GM18526 (cell line): ENCODE measurements around the gene FOXO4.

ENCODE experiments used
- POLR2A ChIP-seq: IDR thresholded peaks from 3 replicates; pipeline ENCODE4 v1.6.1; 2011; ENCODE audit not compliant: insufficient read length; ENCODE audit errors: extremely low read depth

Gene FOXO4

DNA sequence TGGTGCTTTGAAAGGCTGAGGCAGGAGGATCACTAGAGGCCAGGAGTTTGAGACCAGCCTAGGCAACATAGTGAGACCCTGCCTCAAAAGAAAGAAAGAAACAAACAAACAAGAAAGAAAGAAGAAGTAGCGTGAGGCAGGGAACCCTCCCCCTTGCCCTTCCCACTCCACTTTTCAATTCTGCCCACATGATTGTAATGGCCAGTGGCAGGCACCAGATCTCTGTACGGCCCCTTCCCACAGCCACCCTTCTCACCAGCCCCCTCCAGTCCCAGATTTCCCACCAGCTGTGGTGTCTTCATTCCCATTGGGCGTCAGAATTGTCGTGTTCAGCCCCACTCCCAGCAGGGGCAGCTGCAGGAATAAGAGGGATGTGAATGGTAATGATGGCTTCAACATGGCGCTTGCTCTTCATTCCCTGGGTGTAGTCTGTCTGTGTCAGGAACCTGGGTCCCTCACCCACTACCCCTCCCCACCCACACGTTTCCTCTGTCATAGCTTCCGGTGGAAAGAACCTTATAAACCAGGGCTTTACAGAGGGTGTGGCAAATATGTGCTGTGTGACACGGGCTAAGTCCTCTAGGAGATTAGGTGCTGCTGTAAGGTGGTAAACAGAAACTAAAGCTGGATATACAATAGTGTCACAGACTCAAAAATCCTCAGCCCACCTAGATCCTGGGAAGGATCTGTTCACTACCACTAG lies 15.6 kb downstream of the FOXO4 start, which contains the start of gene IL2RG:
TSS of gene IL2RG (minus strand) at position 437 of the 703 bp plus-strand sequence. CDS start at position 399, 38 bp downstream.
- peak; percentile 75 for TF ChIP-seq POLR2A

- TF ChIP-seq POLR2A = no peak
Measured at GRCh38 chrX:71111921-71112431, 16.3 kb downstream of the FOXO4 start.

DNA sequence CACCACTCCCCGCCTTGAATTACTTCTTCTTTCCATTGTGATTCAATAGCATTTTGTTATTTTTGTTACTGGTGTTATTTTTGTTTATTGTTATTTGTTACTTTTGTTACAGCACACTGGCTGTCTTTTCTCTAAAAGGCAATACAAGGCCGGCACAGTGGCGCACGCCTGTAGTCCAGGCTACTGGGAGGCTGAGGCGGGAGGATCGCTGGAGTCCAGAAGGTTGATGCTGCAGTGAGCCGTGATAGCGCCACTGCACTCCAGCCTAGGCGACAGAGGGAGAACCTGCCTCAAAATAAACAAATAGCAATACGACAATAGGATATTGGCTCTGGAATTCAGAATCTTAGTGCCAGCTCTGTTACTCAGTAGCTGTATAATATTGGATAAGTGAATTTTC lies 21.7 kb downstream of the FOXO4 start:
- no peak for TF ChIP-seq POLR2A

GRCh38 chrX:71118032-71118984 lies 22.7 kb downstream of the FOXO4 start, which contains the start of gene MED12:
Gene MED12, plus strand, starts transcription at chrX:71118596. Its CDS starts 159 bp downstream, at chrX:71118755.
- TF ChIP-seq POLR2A = peak; percentile 44

DNA sequence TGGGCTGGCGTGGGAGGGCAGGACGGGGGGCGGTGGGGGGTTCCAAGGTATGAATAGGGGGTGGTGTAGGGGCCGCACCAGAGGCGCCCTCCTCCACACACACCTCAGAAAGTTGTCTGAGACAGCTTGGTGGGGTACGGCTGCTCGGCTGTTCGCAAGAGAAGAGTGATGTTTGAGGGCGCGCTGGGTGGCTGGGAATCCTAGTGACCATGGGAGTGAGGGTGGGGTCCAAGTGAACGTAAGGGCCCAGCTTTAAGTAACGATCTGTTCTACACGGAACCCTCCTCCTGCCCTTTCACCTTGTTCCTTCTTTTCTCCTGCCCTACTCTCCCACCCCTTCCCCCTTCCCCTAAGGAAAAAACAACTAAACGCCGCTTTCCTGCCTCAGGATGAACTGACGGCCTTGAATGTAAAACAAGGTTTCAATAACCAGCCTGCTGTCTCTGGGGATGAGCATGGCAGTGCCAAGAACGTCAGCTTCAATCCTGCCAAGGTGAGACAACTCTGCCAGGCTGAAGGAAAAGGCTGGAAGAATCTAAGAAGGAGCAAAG lies 23.4 kb downstream of the FOXO4 start:
- no peak for TF ChIP-seq POLR2A

GRCh38 chrX:71128166-71128833 lies 32.6 kb downstream of the FOXO4 start:
- TF ChIP-seq POLR2A = no peak

- TF ChIP-seq POLR2A = no peak
Measured at GRCh38 chrX:71128915-71129765, 33.5 kb downstream of the FOXO4 start.

DNA sequence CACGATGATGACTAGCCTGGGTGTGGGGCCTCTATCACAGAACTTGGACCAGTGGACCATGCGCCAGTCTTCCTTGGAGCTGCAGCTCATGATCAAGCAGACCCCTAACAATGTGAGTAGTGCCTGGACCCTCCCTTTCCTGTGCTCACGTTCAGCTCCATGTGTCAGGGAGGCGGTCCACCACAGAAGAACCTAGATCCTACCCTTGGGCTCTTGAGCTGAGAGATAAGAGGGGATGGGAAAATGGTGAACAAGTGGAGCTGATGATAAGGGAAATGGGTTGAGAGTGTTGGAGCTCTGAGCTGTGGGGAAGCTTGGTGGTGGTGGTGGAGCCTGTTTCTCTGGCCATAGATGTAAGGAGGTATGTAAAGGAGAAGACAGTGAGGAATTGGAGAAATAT lies 35.9 kb downstream of the FOXO4 start:
- TF ChIP-seq POLR2A = no peak

GRCh38 chrX:71140440-71140839 lies 44.8 kb downstream of the FOXO4 start:
- TF ChIP-seq POLR2A = no peak

- TF ChIP-seq POLR2A = no peak
Measured at GRCh38 chrX:71143508-71143907, 47.9 kb downstream of the FOXO4 start.

DNA sequence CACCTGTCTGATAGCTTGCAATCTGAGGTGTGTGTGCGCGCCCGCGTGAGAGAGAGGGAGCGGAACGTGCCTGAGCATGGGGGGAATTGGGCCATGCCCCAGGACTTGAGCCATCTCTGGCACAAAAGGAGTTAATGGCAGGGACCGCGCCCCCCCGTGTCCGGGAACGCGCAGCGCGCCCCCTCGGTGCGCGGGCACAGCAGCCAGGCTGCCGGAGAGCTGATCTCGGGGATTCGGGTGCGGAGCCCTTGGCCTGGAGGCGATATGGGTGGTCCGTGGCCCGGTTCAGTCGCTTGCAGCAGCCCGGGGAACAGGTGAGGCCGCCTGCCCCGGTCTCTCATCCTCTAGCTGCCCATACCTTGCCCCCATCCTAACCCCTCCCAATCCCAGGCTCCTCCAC lies 49.0 kb downstream of the FOXO4 start, which contains the start of gene NLGN3:
TSS of gene NLGN3 (plus strand) at position 191 of the 400 bp plus-strand sequence. CDS start 2,909 bp downstream, outside the sequence.
- no peak for TF ChIP-seq POLR2A

- TF ChIP-seq POLR2A = no peak
Measured at GRCh38 chrX:71147496-71148277, 52.0 kb downstream of the FOXO4 start.

GRCh38 chrX:71148278-71148663 lies 52.6 kb downstream of the FOXO4 start:
- no peak for TF ChIP-seq POLR2A
